Measurements from ENCODE around the gene KANSL1L.

GRCh38 chr2:209990838-209991237, 180.4 kb downstream of the KANSL1L start:
- TF ChIP-seq, protein P1, sequence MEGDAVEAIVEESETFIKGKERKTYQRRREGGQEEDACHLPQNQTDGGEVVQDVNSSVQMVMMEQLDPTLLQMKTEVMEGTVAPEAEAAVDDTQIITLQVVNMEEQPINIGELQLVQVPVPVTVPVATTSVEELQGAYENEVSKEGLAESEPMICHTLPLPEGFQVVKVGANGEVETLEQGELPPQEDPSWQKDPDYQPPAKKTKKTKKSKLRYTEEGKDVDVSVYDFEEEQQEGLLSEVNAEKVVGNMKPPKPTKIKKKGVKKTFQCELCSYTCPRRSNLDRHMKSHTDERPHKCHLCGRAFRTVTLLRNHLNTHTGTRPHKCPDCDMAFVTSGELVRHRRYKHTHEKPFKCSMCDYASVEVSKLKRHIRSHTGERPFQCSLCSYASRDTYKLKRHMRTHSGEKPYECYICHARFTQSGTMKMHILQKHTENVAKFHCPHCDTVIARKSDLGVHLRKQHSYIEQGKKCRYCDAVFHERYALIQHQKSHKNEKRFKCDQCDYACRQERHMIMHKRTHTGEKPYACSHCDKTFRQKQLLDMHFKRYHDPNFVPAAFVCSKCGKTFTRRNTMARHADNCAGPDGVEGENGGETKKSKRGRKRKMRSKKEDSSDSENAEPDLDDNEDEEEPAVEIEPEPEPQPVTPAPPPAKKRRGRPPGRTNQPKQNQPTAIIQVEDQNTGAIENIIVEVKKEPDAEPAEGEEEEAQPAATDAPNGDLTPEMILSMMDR (IDR thresholded peaks at IDR 0.05; ENCODE audit: low read depth, low read length, poor library complexity, severe bottlenecking), result no peak
- no peak for TF ChIP-seq EZH2phosphoT487 (IDR thresholded peaks at IDR 0.05; ENCODE audit: borderline replicate concordance, low read length)
